Ecto neural progenitor cell (in vitro differentiated cells): ENCODE measurements around the gene BCAP31.

Source experiments
- DNase-seq: peaks from one replicate; pipeline ENCODE4 v3.0.0-alpha.2; 2018; ENCODE audit warnings: low spot score

Gene BCAP31

GRCh38 chrX:153724252-153725038, at the start of gene BCAP31, which contains the start of gene ABCD1:
BCAP31 (minus strand) TSS chrX:153724387; CDS start chrX:153723244, 1,143 bp downstream.
ABCD1 (plus strand) TSS chrX:153724856; CDS start chrX:153725267, 411 bp downstream.
- DNase-seq = peak; percentile 90

- no peak for DNase-seq
These were observed 49.0 kb upstream of the BCAP31 start for GRCh38 chrX:153773218-153773611.

- DNase-seq = no peak
These were observed 48.4 kb upstream of the BCAP31 start for GRCh38 chrX:153772316-153773217.

- no peak for DNase-seq
These were observed 47.5 kb upstream of the BCAP31 start for GRCh38 chrX:153771415-153772315.

- no peak for DNase-seq
These were observed 46.6 kb upstream of the BCAP31 start for GRCh38 chrX:153770601-153771414.

GRCh38 chrX:153769865-153770600, 45.8 kb upstream of the BCAP31 start:
- no peak for DNase-seq

GRCh38 chrX:153769158-153769864, 45.1 kb upstream of the BCAP31 start:
- DNase-seq = no peak

- DNase-seq = no peak
These were observed 44.3 kb upstream of the BCAP31 start for GRCh38 chrX:153768311-153769157.

- DNase-seq = no peak
These were observed 43.5 kb upstream of the BCAP31 start for GRCh38 chrX:153767674-153768055.

GRCh38 chrX:153766871-153767673, 42.9 kb upstream of the BCAP31 start:
- DNase-seq = no peak

GRCh38 chrX:153766098-153766817, 42.1 kb upstream of the BCAP31 start:
- no peak for DNase-seq

GRCh38 chrX:153765138-153766079, 41.2 kb upstream of the BCAP31 start:
- DNase-seq = no peak

GRCh38 chrX:153764786-153765137, 40.6 kb upstream of the BCAP31 start:
- no peak for DNase-seq

- DNase-seq = peak; percentile 79
These were observed 40.0 kb upstream of the BCAP31 start, which contains the start of gene PLXNB3 for GRCh38 chrX:153763989-153764755. PLXNB3 (plus strand) TSS chrX:153764249; CDS start chrX:153765536, 1,287 bp downstream.

GRCh38 chrX:153763298-153763932, 39.2 kb upstream of the BCAP31 start:
- DNase-seq = no peak
